ENCODE results near the gene ACP3. TPM values are rescaled to one million over a fixed set of nuclear protein-coding genes. Genes with fewer than 3 reads are reported as not detected.
"Not testable (repeated sequence)": the region's sequence is repeated elsewhere in the genome, so short reads cannot be mapped to it uniquely, and the experiment has no call there.

The ACP3 gene
- total RNA-seq, 4 donors from 2014 or later: 1.0 to 41.3 (median 7.9) TPM

DNA sequence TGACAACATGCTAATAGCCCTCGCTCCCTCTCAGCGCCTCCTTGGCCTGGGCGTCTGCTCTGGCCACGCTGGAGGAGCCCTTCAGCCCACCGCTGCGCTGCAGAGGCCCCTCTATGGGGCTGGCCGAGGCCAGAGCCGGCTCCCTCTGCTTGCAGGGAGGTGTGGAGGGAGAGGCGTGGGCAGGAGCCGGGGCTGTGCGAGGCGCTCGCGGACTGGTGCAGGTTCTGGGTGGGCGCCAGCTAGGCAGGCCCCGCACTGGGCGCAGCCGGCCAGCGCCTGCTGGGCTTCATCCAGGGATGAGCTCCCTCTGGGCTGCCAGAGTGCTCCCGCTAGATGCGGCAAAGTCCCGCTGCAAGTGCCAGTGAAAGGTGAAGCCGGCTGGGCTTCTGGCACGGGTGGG lies 79.0 kb downstream of the ACP3 start:
- Histone ChIP-seq H3K36me3 (no peaks in the 10 kb centered on the region), H3K9me3 (no peaks in the 10 kb centered on the region), H3K4me3 (no peak overlapping the region), H3K4me1 (no peaks in the 10 kb centered on the region), H3K27me3 (no peaks in the 10 kb centered on the region), H3K27ac (no peak overlapping the region)
- TF ChIP-seq, protein P1, sequence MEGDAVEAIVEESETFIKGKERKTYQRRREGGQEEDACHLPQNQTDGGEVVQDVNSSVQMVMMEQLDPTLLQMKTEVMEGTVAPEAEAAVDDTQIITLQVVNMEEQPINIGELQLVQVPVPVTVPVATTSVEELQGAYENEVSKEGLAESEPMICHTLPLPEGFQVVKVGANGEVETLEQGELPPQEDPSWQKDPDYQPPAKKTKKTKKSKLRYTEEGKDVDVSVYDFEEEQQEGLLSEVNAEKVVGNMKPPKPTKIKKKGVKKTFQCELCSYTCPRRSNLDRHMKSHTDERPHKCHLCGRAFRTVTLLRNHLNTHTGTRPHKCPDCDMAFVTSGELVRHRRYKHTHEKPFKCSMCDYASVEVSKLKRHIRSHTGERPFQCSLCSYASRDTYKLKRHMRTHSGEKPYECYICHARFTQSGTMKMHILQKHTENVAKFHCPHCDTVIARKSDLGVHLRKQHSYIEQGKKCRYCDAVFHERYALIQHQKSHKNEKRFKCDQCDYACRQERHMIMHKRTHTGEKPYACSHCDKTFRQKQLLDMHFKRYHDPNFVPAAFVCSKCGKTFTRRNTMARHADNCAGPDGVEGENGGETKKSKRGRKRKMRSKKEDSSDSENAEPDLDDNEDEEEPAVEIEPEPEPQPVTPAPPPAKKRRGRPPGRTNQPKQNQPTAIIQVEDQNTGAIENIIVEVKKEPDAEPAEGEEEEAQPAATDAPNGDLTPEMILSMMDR (IDR thresholded peaks at IDR 0.05): no peak
- no peak for TF ChIP-seq POLR2A (IDR thresholded peaks at IDR 0.05)
- no peak for DNase-seq

DNA sequence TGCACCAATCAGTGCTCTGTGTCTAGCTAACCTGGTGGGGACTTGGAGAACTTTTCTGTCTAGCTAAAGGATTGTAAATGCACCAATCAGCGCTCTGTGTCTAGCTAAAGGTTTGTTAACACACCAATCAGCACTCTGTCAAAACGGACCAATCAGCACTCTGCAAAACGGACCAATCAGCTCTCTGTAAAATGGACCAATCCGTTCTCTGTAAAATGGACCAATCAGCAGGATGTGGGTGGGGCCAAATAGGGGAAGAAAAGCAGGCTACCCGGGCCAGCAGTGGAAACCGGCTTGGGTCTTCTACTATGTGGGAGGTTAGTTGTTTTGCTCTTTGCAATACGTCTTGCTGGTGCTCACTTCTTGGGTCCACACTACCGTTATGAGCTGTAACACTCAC lies 79.6 kb downstream of the ACP3 start:
- H3K4me3 ChIP-seq, DNase-seq, H3K36me3 ChIP-seq, H3K9me3 ChIP-seq, H3K27me3 ChIP-seq, H3K4me1 ChIP-seq, H3K27ac ChIP-seq: not testable (repeated sequence)

DNA sequence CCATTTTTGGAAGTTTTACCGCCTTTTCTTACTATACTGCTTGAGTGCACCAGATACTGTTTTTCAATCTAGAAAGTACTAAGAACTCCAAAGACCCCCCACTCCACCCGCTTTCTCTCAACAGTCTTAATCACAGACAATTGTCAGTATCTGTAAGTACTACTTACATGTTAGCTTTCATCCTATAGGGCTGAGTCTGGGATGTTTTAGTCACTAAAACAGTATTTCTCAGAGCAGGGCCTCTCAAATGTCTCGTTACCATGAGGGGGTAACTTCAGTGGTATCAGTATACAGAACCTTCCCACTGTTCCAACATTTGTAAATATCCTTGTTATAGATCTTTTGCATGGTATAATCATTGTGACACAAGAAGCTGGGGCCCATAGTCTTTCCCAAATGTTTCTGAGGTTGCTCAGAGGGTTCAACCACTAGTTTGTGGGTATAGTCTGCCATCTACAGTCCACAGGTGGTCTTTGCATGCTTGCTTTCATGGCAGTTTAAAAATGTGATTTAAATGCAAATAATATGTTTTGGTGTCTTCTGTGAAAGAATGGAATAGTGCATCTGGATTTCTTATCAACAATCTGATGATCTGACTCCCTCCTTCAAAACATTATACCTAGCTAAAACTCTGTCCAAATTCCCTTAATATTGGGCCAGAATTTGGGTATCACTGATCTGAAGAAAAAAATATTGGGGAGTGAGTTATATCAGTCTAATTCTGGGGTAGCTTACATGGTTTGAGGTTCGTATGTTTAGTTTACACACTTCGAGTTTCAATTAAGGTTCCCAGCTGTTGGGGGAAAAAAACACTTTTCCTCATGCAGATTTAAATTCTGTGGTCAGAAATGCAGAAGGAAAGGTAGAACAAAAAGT lies 82.1 kb downstream of the ACP3 start:
- H3K4me1 ChIP-seq: no peaks in the 10 kb centered on the region
- no peak for TF ChIP-seq POLR2A (IDR thresholded peaks at IDR 0.05)
- TF ChIP-seq, protein P1 (IDR thresholded peaks at IDR 0.05): peak in 5 of 6 experiments; percentile 52 to 77 (median 69)
- DNase-seq: peak in 1 of 3 donors; percentile 55
- no peak overlapping the region for H3K27ac ChIP-seq
- H3K27me3 ChIP-seq: no peaks in the 10 kb centered on the region
- H3K9me3 ChIP-seq: no peaks in the 10 kb centered on the region
- H3K4me3 ChIP-seq: no peak overlapping the region
- H3K36me3 ChIP-seq: no peaks in the 10 kb centered on the region

DNA sequence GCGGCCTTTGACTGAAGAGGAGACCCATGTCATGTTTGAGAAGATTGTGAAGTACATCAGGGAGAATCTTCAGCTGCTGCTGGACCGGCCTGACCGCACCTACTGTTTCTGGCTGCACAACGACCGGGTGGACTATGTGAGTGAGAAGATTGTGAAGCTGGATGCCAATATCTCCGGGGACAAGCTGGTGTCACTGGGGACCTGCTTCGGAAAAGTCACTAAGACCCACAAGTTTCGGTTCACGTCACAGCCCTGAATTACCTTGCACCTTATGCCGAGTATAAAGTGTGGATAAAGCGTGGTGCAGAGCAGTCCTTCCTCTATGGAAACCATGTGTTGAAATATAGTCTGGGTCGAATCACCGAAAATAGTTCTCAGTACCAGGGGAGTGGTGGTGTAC lies 84.0 kb downstream of the ACP3 start:
- no peak overlapping the region for H3K27ac ChIP-seq
- TF ChIP-seq, protein P1 (IDR thresholded peaks at IDR 0.05): no peak
- TF ChIP-seq POLR2A (IDR thresholded peaks at IDR 0.05): no peak
- no peaks in the 10 kb centered on the region for H3K4me1 ChIP-seq
- H3K27me3 ChIP-seq: no peaks in the 10 kb centered on the region
- H3K9me3 ChIP-seq: no peaks in the 10 kb centered on the region
- no peak for DNase-seq
- no peak overlapping the region for H3K4me3 ChIP-seq
- H3K36me3 ChIP-seq: no peaks in the 10 kb centered on the region

DNA sequence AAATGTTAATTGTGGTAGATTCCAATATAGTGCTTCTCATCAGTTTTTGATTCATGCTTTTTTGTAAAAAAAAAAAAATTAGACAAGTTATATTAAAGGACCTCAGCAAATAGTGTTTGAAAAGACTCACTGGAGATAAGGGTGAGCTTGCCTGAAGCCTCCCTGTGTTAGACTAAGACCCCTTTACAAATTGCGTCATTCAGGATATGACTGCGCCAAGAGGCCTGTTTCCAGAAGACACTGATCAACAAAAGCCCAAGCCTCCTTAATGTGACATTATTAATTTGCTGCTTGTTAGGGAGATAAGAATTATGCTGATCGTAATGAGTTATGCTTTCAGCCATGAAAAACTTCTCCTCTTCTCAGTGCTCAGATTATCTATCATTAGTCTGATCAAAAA lies 87.1 kb downstream of the ACP3 start:
- Histone ChIP-seq H3K27ac (no peak overlapping the region), H3K36me3 (no peaks in the 10 kb centered on the region), H3K4me1 (no peaks in the 10 kb centered on the region), H3K9me3 (no peaks in the 10 kb centered on the region), H3K4me3 (no peak overlapping the region), H3K27me3 (no peaks in the 10 kb centered on the region)
- TF ChIP-seq, protein P1 (IDR thresholded peaks at IDR 0.05): no peak
- no peak for TF ChIP-seq POLR2A (IDR thresholded peaks at IDR 0.05)
- no peak for DNase-seq

DNA sequence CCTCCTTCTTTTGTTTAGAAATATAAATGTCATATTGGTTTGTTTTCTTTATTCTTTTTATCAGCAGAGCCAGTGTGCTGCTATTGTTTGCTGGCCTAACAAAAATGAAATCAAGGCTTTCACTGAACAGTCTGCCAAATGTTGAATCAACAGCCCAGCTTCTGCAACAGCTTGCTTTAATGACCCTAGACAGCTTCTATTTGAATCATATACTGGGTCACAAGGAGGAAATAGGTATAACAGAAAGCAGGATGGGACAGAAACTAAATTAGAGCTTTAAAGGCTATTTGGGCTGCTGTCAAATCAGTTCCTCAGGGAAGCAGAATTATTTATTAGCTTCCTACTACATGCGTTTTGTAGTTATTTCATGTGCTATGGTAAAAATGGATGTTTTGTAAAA lies 88.0 kb downstream of the ACP3 start:
- Histone ChIP-seq H3K27ac (no peak overlapping the region), H3K9me3 (no peaks in the 10 kb centered on the region), H3K27me3 (no peaks in the 10 kb centered on the region), H3K4me1 (no peaks in the 10 kb centered on the region), H3K4me3 (no peak overlapping the region), H3K36me3 (no peaks in the 10 kb centered on the region)
- DNase-seq: no peak
- TF ChIP-seq POLR2A (IDR thresholded peaks at IDR 0.05): no peak
- TF ChIP-seq, protein P1 (IDR thresholded peaks at IDR 0.05): no peak
